Measurements from ENCODE around the gene GBX2.

The GBX2 gene

DNA sequence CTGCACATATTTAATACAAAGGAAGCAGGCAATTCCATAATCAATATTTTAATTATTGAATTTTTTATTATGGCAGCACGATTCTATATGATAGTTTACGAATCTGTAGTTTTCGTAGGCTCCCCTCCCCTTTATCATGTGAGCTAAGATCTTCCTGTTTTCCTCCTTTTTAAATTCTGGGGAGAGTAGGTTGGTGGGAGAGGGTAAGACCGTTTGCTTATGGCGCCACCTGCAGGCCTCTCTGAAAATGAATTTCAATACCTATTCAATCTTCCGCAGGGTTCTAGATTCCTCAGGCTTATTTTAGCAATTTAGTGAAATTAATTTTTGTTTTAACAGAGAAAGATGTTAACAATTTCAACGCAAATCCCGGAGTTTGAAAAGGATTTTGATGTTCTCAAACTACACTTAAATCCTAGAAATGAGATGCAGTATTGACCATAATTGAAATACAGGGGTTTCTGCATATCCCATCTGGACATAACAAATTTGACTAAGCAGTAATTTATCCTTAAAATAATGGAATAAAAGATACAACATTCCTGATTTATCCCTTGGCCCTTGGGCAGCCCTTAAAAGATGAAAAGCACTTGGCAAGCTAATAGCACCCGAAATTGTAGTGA lies 12.8 kb upstream of the GBX2 start:
- DNase-seq, result peak in 1 of 2 donors; percentile 21

GRCh38 chr2:236180076-236180816 lies 12.1 kb upstream of the GBX2 start:
- DNase-seq, result no peak

DNA sequence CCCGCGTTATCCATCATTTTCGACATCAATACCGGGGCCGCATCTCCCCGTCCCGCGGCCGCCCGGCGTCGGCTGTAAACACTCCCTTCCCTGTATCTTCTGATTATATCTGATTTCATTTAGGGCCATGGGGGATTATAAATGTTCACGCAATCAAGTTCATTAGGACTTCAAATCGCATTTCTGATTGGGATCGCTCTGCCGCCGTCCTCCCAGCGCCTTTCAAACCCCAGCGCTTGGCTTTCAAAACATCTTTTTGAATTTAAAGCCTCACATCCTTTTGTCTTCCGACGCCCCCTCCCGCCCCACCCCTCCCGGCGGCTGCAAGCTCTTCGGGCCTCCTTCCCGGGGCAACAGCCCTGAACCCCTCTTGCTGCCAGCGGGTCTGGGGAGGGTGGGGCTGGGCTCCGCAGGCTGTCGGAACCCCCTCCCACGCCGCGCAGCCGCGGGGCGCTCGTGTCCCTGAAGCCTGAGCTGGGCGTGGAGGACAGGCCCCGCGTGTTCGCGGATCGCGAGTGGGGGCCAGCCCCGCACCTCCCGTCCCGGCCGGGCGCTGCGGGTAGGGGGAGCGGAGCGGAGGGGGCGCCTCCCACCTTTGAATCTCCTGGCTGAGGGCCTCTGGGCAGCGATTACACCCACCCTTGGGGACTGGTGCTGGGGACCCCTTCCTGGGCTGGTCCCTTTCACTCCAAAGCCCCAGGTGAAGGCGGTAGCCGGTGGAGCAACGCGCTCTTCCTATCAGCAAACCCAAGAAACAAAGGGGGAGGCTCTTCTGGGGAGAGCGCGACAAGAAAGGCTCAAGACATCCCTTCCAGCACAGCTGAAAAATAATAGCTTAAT lies 11.3 kb upstream of the GBX2 start:
- no peak for DNase-seq

DNA sequence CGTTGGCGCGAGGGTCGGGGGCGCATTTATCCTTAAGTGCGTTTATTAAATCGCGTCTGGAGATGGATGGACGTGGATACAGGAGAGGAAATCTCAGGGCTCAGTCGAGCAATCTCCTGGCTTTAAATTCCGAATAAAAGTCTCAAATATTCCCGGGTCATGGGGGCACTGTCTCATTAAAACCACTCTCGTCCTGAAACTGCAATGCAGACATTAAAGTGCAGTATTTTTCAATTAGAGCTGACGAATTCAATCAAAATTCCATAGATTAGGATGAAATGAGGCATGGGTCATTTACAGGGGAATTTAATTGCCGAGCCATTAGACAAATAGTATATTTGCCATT lies 10.7 kb upstream of the GBX2 start:
- no peak for DNase-seq

- DNase-seq, result peak in 1 of 2 donors; percentile 10
Observed at GRCh38 chr2:236177967-236178889, 10.0 kb upstream of the GBX2 start.

- DNase-seq, result no peak
Observed at GRCh38 chr2:236177604-236177966, 9.4 kb upstream of the GBX2 start.

DNA sequence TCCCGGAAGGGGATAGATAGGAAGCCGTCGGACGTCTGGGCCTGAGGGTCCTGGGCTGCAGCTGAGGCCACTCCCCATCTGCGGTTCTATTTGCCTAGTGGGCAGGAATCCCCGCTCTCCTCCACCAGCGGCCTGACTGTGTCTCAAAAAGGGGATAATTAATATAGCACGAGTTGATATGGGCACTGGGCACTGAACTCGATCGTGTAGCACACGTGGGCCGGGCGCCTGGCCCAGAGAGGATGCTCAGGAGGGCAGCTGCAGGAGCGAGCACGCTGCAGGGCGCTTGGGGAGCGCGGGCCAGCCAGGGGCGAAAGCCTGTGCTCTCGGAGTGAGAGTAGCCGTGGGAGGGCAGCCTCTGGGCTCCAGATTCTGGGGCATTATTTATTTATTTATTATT lies 8.8 kb upstream of the GBX2 start:
- no peak for DNase-seq

- DNase-seq, result no peak
Observed at GRCh38 chr2:236176417-236176816, 8.2 kb upstream of the GBX2 start.

DNA sequence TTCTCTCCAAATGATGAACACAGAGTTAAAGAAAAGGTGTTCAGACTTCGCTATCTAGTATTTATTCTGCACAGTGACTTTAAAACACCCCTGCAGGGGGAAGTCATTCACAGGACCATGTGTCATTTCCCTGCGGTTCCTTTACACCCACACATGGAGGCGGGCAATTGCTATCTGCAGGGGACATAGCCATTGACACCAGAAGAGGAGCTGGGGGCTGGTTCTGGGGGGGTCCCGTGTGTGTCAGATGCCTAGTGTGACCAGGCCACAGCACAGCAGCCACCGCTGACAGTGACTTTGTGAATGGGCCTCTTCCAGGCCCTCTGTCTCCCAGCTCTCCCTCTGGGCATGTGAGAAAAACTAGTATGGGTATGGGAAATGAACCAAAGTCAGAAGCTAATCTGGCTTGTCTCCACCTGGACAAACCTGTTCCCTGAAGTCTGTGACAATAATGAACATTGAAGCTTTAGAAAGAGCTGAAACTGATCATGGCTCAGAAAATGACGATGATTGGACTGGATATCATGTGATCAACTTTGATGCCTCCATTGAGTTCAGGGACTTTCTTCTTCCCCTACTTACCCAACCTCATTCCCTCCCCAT lies 7.5 kb upstream of the GBX2 start:
- no peak for DNase-seq

GRCh38 chr2:236173729-236174607 lies 5.8 kb upstream of the GBX2 start:
- DNase-seq, result no peak

- DNase-seq, result no peak
Observed at GRCh38 chr2:236173036-236173728, 5.0 kb upstream of the GBX2 start.

DNA sequence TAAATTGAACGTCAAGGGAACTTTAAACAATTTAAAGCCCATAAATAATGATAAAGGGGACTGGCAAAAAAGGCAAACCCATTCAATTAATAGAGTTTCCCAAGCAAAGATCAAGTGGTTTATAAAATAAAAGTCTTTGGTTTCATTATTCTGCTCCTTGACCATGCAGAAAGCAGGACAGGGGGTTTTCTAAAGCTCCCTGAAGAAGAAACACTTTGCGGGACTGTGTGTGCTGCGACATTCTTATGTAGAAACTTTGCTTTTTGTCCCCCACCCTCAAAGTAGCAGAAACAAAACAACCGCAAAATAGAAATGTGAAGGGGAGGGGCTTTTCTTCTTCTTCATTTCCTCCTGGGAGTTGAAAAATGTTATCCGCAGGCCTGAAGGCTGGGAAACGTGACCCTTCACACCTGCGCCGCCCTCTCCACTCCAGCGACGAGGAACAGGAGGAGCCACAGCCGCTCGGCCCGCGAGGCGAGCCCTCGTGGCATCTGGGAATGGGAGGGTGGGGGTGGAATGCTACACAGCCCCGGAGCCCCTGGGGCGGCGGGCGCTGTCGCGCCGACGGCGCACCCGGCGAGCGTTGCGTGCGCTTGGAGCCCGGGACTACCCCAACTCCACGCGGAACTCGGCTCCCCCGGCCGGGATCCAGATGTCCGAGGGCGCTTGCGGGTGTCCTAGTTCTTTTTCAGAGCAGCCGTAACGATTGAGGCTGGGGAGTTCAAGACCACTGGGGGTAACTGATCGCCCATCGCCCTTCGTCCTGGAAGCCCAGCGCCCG lies 4.3 kb upstream of the GBX2 start:
- DNase-seq, result no peak

DNA sequence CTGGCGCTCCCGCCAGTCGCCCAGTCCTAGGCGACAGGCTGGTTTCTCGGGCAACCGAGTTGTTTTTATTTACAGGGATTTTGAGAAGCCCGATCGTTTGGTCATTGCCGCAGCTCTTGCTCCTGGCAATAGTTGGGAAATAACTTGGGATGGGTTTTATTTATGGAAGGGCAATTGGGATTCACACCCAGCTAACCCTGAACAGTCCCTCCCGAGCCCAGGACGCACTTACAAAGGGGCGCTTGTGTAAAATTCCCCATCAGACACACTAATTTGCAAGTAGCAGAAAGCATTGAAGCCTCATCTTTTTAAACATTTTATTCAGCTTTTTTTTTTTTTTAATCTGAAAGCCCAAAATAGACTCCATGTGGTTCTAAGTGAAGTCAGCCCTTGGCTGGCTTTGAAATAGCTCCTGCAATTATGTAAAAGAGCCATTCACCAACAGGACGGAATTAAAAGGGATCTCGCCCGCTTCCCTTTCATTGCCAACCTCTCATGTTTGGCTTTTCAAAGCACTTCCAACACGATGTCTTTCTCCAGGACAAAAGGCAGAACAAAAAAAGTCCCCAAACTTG lies 3.6 kb upstream of the GBX2 start:
- no peak for DNase-seq

- no peak for DNase-seq
Observed at GRCh38 chr2:236171181-236171679, 3.0 kb upstream of the GBX2 start.

- no peak for DNase-seq
Observed at GRCh38 chr2:236170590-236171165, 2.5 kb upstream of the GBX2 start.

DNA sequence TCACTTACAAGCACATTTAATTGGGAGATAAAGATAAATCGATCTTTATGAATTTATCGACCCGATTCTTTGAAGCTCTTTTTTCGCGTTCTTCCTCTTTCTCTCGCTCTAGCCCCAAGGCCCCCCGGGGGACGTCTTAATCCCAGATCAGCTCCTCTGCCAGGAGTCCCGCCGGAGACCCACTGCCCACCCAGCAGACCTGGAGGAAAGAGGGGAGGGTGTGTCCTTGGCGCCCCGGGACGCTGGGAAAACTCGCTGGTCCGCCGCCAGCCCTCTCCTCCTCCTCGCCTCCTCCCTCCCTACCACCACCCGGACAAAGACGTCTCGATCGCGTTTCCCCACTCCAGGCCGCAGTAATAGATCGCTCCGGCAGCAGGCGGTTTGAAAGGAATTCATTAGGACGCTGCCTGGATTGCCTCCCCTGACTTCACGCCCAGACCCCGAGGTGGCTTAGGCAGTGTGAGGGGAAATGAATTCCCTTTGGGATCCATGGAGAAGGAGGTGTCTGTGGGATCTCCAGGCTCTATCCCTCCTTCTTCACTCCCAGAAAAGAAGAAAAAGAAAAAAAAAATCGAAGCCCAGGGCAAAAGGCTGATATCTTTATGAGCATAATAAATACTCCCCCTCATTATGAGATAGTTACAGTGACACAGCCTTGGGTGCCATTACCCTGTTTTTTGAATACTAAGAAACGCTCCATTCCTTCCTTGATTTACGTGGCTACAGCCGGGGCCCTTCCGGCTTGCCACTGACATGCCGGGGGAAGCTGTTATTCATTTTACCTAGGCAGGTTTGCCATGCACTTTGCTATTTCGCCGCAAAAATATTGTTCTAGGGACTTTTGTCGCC lies 1.8 kb upstream of the GBX2 start:
- no peak for DNase-seq

DNA sequence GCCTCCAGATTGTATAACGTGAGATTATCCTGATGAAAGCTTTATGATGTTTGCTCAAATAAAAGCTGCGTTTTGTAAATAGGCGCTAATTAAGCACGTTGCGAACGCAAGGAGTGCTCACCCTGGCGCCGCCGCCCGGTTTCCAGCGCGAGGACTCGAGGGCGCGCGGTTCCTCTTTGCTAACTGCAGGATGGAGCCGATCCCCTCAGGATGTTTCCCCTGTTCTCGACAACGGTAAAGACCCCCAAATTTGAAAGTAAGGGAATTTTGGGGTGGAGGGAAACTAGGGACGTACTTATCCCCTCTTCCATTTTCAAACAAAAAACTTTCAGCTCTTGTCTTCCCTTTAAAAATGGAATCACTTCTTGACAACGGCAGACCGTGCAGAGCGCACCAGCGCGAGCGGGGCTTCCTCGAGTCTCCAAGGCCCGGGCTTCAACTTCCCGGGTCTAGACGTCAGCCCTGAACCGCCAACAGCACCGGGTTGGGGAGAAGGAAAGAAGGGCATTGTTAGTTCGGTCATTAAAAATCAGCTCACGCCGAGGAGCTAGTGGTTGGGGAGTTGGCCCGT lies 1.1 kb upstream of the GBX2 start:
- no peak for DNase-seq
